GM06990 (cell line): ENCODE measurements around the gene CC2D1A.

Experiments used
- DNase-seq: peaks from one replicate; pipeline ENCODE4 v3.0.0-alpha.2; 2011; ENCODE audit not compliant: insufficient read length; ENCODE audit errors: extremely low read depth
- H3K27me3 ChIP-seq: replicated peaks from 2 replicates; pipeline ENCODE4 v1.6.0; 2011; ENCODE audit warnings: low read length; ENCODE audit not compliant: control insufficient read depth, insufficient read depth
- H3K36me3 ChIP-seq: 2 replicates; pipeline ENCODE4 v1.5.1; 2011; ENCODE audit warnings: low read length; ENCODE audit not compliant: control insufficient read depth, insufficient read depth
- H3K4me3 ChIP-seq: replicated peaks from 2 replicates; pipeline ENCODE4 v1.5.1; 2011; ENCODE audit warnings: low read depth, mild to moderate bottlenecking, control low read depth, low read length
- CTCF ChIP-seq: IDR thresholded peaks from 2 replicates; pipeline ENCODE4 v1.5.1; 2011; ENCODE audit warnings: low read length, control low read depth, mild to moderate bottlenecking, inconsistent platforms; ENCODE audit not compliant: insufficient read depth, poor library complexity, severe bottlenecking

Gene CC2D1A

GRCh38 chr19:13954185-13954584 is 48.2 kb downstream of the CC2D1A start:
- peaks cover 22% of the 10 kb centered on the region for H3K36me3 ChIP-seq
- DNase-seq = no peak
- H3K27me3 ChIP-seq = no peaks in the 10 kb centered on the region
- no peak overlapping the region for H3K4me3 ChIP-seq
- TF ChIP-seq CTCF = no peak

- no peak for DNase-seq
- no peak for TF ChIP-seq CTCF
- Histone ChIP-seq H3K4me3 (no peak overlapping the region), H3K27me3 (no peaks in the 10 kb centered on the region), H3K36me3 (peaks cover 31% of the 10 kb centered on the region)
These were observed 49.8 kb downstream of the CC2D1A start for GRCh38 chr19:13955662-13956364.

GRCh38 chr19:13956365-13956744 is 50.4 kb downstream of the CC2D1A start:
- no peaks in the 10 kb centered on the region for H3K27me3 ChIP-seq
- H3K4me3 ChIP-seq = no peak overlapping the region
- peaks cover 31% of the 10 kb centered on the region for H3K36me3 ChIP-seq
- DNase-seq = no peak
- no peak for TF ChIP-seq CTCF

GRCh38 chr19:13957051-13957450 is 51.0 kb downstream of the CC2D1A start:
- no peak for DNase-seq
- Histone ChIP-seq H3K36me3 (peaks cover 31% of the 10 kb centered on the region), H3K4me3 (no peak overlapping the region), H3K27me3 (no peaks in the 10 kb centered on the region)
- TF ChIP-seq CTCF = no peak

- DNase-seq = no peak
- Histone ChIP-seq H3K27me3 (no peaks in the 10 kb centered on the region), H3K36me3 (peaks cover 31% of the 10 kb centered on the region), H3K4me3 (no peak overlapping the region)
- TF ChIP-seq CTCF = no peak
These were observed 52.0 kb downstream of the CC2D1A start for GRCh38 chr19:13958043-13958442.
